HAP-1 (cell line): ENCODE measurements around the gene RIMBP3B.
A peak's percentile ranks its signal among the peaks of the same experiment; 100 is the strongest.
"Not testable (repeated sequence)": the region's sequence is repeated elsewhere in the genome, so short reads cannot be mapped to it uniquely, and the experiment has no call there.

ENCODE experiments used
- DNase-seq, 2 experiments: peaks; one replicate each; pipeline ENCODE4 v3.0.0-alpha.2; 2016 to 2020; ENCODE audit warnings: low spot score in 2 of 2
- H3K27me3 ChIP-seq: fragments of 250-450 bp; sonication (Bioruptor Pico); 2 replicates; pipeline ENCODE4 v1.5.1; 2020; ENCODE audit warnings: low read depth, mild to moderate bottlenecking, moderate library complexity
- H3K36me3 ChIP-seq: fragments of 250-450 bp; sonication (Bioruptor Pico); replicated peaks from 2 replicates; pipeline ENCODE4 v1.5.1; 2020; ENCODE audit warnings: mild to moderate bottlenecking
- H3K4me1 ChIP-seq: fragments of 250-450 bp; sonication (Bioruptor Pico); 2 replicates; pipeline ENCODE4 v1.5.1; 2020; ENCODE audit warnings: mild to moderate bottlenecking
- H3K4me3 ChIP-seq: fragments of 250-450 bp; sonication (Bioruptor Pico); 2 replicates; pipeline ENCODE4 v1.5.1; 2020; ENCODE audit warnings: mild to moderate bottlenecking, moderate library complexity
- H3K9me3 ChIP-seq: fragments of 250-450 bp; sonication (Bioruptor Pico); 2 replicates; pipeline ENCODE4 v1.5.1; 2020; ENCODE audit warnings: mild to moderate bottlenecking, moderate library complexity
- in situ Hi-C: fragments of 300-500 bp; cut with MboI; formaldehyde crosslinking; loops from 3 replicates; pipeline ENCODE4 v1.14.3; 2020; ENCODE audit warnings: low sequenced_read_pairs, inconsistent platforms, mixed read lengths

RIMBP3B gene

GRCh38 chr22:21401197-21401969 lies 17.8 kb downstream of the RIMBP3B start:
- H3K36me3 ChIP-seq, in situ Hi-C loops, H3K27me3 ChIP-seq: not testable (repeated sequence)

GRCh38 chr22:21402763-21403314 lies 19.3 kb downstream of the RIMBP3B start:
- H3K27me3 ChIP-seq, DNase-seq, H3K4me3 ChIP-seq, H3K4me1 ChIP-seq, H3K9me3 ChIP-seq, in situ Hi-C loops, H3K36me3 ChIP-seq: not testable (repeated sequence)

More at GRCh38 chr22:21401197-21401969, 17.8 kb downstream of the RIMBP3B start:
- not testable (repeated sequence) for H3K9me3 ChIP-seq, DNase-seq, H3K4me3 ChIP-seq, H3K4me1 ChIP-seq

- in situ Hi-C loops, DNase-seq: not testable (repeated sequence)
Measured at GRCh38 chr22:21407139-21407538, 23.6 kb downstream of the RIMBP3B start.

GRCh38 chr22:21407792-21408191 lies 24.2 kb downstream of the RIMBP3B start:
- H3K9me3 ChIP-seq, H3K27me3 ChIP-seq, H3K4me3 ChIP-seq, H3K4me1 ChIP-seq, DNase-seq, H3K36me3 ChIP-seq, in situ Hi-C loops: not testable (repeated sequence)

More at GRCh38 chr22:21407139-21407538, 23.6 kb downstream of the RIMBP3B start:
- H3K27me3 ChIP-seq, H3K4me1 ChIP-seq, H3K4me3 ChIP-seq, H3K36me3 ChIP-seq, H3K9me3 ChIP-seq: not testable (repeated sequence)

- DNase-seq = peak in 1 of 2 experiments; percentile 10
- in situ Hi-C loops, H3K4me3 ChIP-seq: not testable (repeated sequence)
Measured at GRCh38 chr22:21416375-21416774, 32.8 kb downstream of the RIMBP3B start.

GRCh38 chr22:21417227-21417746 lies 33.7 kb downstream of the RIMBP3B start, which contains the start of gene HIC2:
Gene HIC2 (plus strand): TSS chr22:21417371. CDS start chr22:21442832, 25,461 bp downstream.
- H3K36me3 ChIP-seq, H3K4me1 ChIP-seq, H3K9me3 ChIP-seq, in situ Hi-C loops, H3K27me3 ChIP-seq: not testable (repeated sequence)
- DNase-seq = peak in 1 of 2 experiments; percentile 7
- H3K4me3 ChIP-seq = peak within 1 kb of the TSS; percentile 40

More at GRCh38 chr22:21416375-21416774, 32.8 kb downstream of the RIMBP3B start:
- H3K36me3 ChIP-seq, H3K4me1 ChIP-seq, H3K27me3 ChIP-seq, H3K9me3 ChIP-seq: not testable (repeated sequence)

GRCh38 chr22:21417853-21418252 lies 34.3 kb downstream of the RIMBP3B start:
- peak in 1 of 2 experiments; percentile 58 for DNase-seq
- H3K27me3 ChIP-seq, H3K4me1 ChIP-seq, H3K9me3 ChIP-seq, H3K36me3 ChIP-seq, in situ Hi-C loops: not testable (repeated sequence)
- peak overlapping the region; percentile 40 for H3K4me3 ChIP-seq

GRCh38 chr22:21418974-21419638 lies 35.6 kb downstream of the RIMBP3B start:
- H3K4me1 ChIP-seq, H3K36me3 ChIP-seq, H3K27me3 ChIP-seq, H3K4me3 ChIP-seq, in situ Hi-C loops, DNase-seq, H3K9me3 ChIP-seq: not testable (repeated sequence)

- H3K9me3 ChIP-seq, H3K4me3 ChIP-seq, H3K4me1 ChIP-seq, H3K27me3 ChIP-seq, H3K36me3 ChIP-seq, in situ Hi-C loops: not testable (repeated sequence)
- peak in 1 of 2 experiments; percentile 18 for DNase-seq
Measured at GRCh38 chr22:21420180-21420763, 36.7 kb downstream of the RIMBP3B start.

- DNase-seq, H3K27me3 ChIP-seq, H3K36me3 ChIP-seq, H3K9me3 ChIP-seq, H3K4me3 ChIP-seq, in situ Hi-C loops, H3K4me1 ChIP-seq: not testable (repeated sequence)
Measured at GRCh38 chr22:21424084-21424709, 40.6 kb downstream of the RIMBP3B start.

GRCh38 chr22:21434378-21435233 lies 51.1 kb downstream of the RIMBP3B start:
- H3K4me3 ChIP-seq, H3K4me1 ChIP-seq, in situ Hi-C loops, H3K36me3 ChIP-seq, DNase-seq, H3K9me3 ChIP-seq, H3K27me3 ChIP-seq: not testable (repeated sequence)

GRCh38 chr22:21435998-21436810 lies 52.7 kb downstream of the RIMBP3B start:
- H3K4me1 ChIP-seq, H3K27me3 ChIP-seq, H3K36me3 ChIP-seq, H3K4me3 ChIP-seq, in situ Hi-C loops, H3K9me3 ChIP-seq: not testable (repeated sequence)
- peak in 1 of 2 experiments; percentile 13 for DNase-seq
